ENCODE measurements around the gene ST3GAL6. TPM values are rescaled to one million over a fixed set of nuclear protein-coding genes. Genes with fewer than 3 reads are reported as not detected.

The ST3GAL6 gene
- total RNA-seq, 4 donors from 2014 or later, result 7.4 to 14.5 (median 9.9) TPM

GRCh38 chr3:98750276-98750919 is 12.7 kb upstream of the ST3GAL6 start:
- no peaks in the 10 kb centered on the region for H3K27me3 ChIP-seq
- H3K36me3 ChIP-seq, result no peaks in the 10 kb centered on the region
- TF ChIP-seq POLR2A (IDR thresholded peaks at IDR 0.05), result no peak
- H3K4me1 ChIP-seq, result peaks cover 4 to 6% of the 10 kb centered on the region in 2 donors
- no peak overlapping the region for H3K27ac ChIP-seq
- H3K4me3 ChIP-seq (replicated peaks in 1 of 3), result no peak overlapping the region
- intact Hi-C loops (cut with DNase I), result no loop called here
- H3K9me3 ChIP-seq, result no peaks in the 10 kb centered on the region
- no peak for DNase-seq
- WGBS, 2 donors, result 90 to 97% methylated on average over 1 of the region's 1 CpG

- H3K36me3 ChIP-seq, result no peaks in the 10 kb centered on the region
- no peak for DNase-seq
- H3K4me1 ChIP-seq, result peaks cover 4 to 6% of the 10 kb centered on the region in 2 donors
- H3K27me3 ChIP-seq, result no peaks in the 10 kb centered on the region
- 66 to 78% methylated on average over 3 of the region's 3 CpGs for WGBS, 2 donors
- TF ChIP-seq POLR2A (IDR thresholded peaks at IDR 0.05) (no peak), CTCF (IDR thresholded peaks at IDR 0.05) (no peak)
- intact Hi-C loops (cut with DNase I), result no loop called here
- H3K9me3 ChIP-seq, result no peaks in the 10 kb centered on the region
- H3K27ac ChIP-seq, result no peak overlapping the region
- H3K4me3 ChIP-seq (replicated peaks in 1 of 3), result no peak overlapping the region
These were observed 8.7 kb upstream of the ST3GAL6 start for GRCh38 chr3:98754483-98754882.

GRCh38 chr3:98755601-98756000 is 7.5 kb upstream of the ST3GAL6 start:
- WGBS, 2 donors, result 79 to 84% methylated on average over 4 of the region's 4 CpGs

GRCh38 chr3:98759629-98760028 is 3.5 kb upstream of the ST3GAL6 start:
- H3K4me1 ChIP-seq, result peaks cover 31 to 35% of the 10 kb centered on the region in 2 donors
- intact Hi-C loops (cut with DNase I), result no loop called here
- H3K9me3 ChIP-seq, result no peaks in the 10 kb centered on the region
- no peak overlapping the region for H3K27ac ChIP-seq
- no peak for DNase-seq
- no peak overlapping the region for H3K4me3 ChIP-seq (replicated peaks in 1 of 3)
- H3K27me3 ChIP-seq, result no peaks in the 10 kb centered on the region
- 91 to 94% methylated on average over 2 of the region's 2 CpGs for WGBS, 2 donors
- H3K36me3 ChIP-seq, result no peaks in the 10 kb centered on the region
- TF ChIP-seq CTCF (IDR thresholded peaks at IDR 0.05) (no peak), POLR2A (IDR thresholded peaks at IDR 0.05) (no peak)

More at GRCh38 chr3:98755601-98756000, 7.5 kb upstream of the ST3GAL6 start:
- TF ChIP-seq POLR2A (IDR thresholded peaks at IDR 0.05) (no peak), CTCF (IDR thresholded peaks at IDR 0.05) (no peak)
- H3K9me3 ChIP-seq, result no peaks in the 10 kb centered on the region
- H3K36me3 ChIP-seq, result no peaks in the 10 kb centered on the region
- H3K4me3 ChIP-seq (replicated peaks in 1 of 3), result no peak overlapping the region
- intact Hi-C loops (cut with DNase I), result no loop called here
- H3K4me1 ChIP-seq, result peaks cover 2% of the 10 kb centered on the region in 2 donors
- no peak for DNase-seq
- H3K27ac ChIP-seq, result no peak overlapping the region
- no peaks in the 10 kb centered on the region for H3K27me3 ChIP-seq

GRCh38 chr3:98761643-98762229 is 1.4 kb upstream of the ST3GAL6 start:
- TF ChIP-seq CTCF (IDR thresholded peaks at IDR 0.05), result no peak
- TF ChIP-seq POLR2A (IDR thresholded peaks at IDR 0.05), result no peak
- WGBS, 2 donors, result 62 to 67% methylated on average over 2 of the region's 2 CpGs
- peaks cover 42 to 46% of the 10 kb centered on the region in 2 donors for H3K4me1 ChIP-seq

More at GRCh38 chr3:98761643-98762229, 1.4 kb upstream of the ST3GAL6 start:
- no peak for DNase-seq
- intact Hi-C loops (cut with DNase I), result no loop called here
- Histone ChIP-seq H3K36me3 (no peaks in the 10 kb centered on the region), H3K27me3 (no peaks in the 10 kb centered on the region), H3K4me3 (replicated peaks in 1 of 3) (no peak overlapping the region), H3K27ac (peak overlapping the region; percentile 47 to 83 (median 69)), H3K9me3 (no peaks in the 10 kb centered on the region)

Measured in thyroid gland (tissue), 4 donors.